ENCODE measurements around the gene PCBP4. TPM values are rescaled to one million over a fixed set of nuclear protein-coding genes. Genes with fewer than 3 reads are reported as not detected.

PCBP4 gene
- total RNA-seq, 1 donor from 2014 or later = 23.5 TPM

DNA sequence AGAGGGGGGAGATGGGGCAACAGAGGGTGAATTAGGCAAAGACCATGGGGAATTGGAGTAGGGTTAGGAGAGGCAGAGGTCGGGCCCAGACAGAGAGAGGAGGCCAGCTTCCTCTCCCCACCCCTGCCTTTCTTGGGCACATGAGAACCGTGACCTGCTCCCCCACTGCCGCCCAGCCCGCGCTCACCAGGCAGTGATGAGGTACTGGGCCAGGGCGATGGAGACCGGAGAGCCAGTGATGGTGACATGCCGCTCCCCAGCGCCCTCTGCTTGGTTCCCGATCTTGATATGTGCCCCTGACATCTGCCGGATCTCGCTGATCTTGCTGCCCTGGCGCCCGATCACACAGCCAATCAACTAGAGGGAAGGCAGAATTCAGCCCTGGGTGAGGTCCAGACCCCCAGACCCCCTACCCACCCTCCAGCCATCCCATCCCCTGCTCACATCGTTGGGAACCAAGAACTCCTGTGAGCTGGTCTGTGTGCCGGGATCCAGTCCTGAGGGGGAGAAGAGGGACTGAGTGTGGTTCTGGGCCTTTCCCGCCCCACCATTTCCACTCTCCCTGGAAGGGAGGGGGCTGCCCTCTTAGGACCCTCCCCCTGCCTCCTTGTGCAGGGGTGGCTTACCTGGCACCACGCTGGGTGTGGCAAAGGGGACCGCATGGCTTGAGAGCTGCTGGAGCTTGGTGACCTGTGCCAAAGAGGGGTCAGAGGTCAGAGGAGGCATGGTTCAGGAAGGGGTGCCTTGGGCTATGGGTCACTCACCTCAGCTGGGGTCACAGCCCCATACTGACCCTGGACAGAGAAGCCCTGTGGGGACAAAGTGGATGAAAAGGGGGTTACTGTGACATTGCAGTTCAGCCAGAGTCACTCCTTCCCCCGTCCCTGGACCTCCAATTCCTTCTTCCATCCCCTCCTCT, 8.4 kb downstream of the PCBP4 start:
- intact Hi-C loops (cut with micrococcal nuclease) = no loop called here

GRCh38 chr3:51957520-51958205, 9.6 kb downstream of the PCBP4 start:
- intact Hi-C loops (cut with micrococcal nuclease) = no loop called here

DNA sequence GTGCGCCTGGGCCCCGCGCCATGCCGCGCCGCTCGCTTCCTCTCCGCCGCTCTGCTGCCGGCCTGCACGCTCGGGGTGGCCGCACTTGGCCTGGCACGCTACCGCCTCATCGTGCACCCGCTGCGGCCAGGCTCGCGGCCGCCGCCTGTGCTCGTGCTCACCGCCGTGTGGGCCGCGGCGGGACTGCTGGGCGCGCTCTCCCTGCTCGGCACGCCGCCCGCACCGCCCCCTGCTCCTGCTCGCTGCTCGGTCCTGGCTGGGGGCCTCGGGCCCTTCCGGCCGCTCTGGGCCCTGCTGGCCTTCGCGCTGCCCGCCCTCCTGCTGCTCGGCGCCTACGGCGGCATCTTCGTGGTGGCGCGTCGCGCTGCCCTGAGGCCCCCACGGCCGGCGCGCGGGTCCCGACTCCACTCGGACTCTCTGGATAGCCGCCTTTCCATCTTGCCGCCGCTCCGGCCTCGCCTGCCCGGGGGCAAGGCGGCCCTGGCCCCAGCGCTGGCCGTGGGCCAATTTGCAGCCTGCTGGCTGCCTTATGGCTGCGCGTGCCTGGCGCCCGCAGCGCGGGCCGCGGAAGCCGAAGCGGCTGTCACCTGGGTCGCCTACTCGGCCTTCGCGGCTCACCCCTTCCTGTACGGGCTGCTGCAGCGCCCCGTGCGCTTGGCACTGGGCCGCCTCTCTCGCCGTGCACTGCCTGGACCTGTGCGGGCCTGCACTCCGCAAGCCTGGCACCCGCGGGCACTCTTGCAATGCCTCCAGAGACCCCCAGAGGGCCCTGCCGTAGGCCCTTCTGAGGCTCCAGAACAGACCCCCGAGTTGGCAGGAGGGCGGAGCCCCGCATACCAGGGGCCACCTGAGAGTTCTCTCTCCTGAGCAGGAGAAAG, 11.1 kb downstream of the PCBP4 start:
- intact Hi-C loops (cut with micrococcal nuclease) = no loop called here

GRCh38 chr3:51955175-51955892, 11.9 kb downstream of the PCBP4 start, which contains the start of gene GPR62:
Gene GPR62 (plus strand): TSS chr3:51955381. CDS start chr3:51955653, 272 bp downstream.
- intact Hi-C loops (cut with micrococcal nuclease) = no loop called here

DNA sequence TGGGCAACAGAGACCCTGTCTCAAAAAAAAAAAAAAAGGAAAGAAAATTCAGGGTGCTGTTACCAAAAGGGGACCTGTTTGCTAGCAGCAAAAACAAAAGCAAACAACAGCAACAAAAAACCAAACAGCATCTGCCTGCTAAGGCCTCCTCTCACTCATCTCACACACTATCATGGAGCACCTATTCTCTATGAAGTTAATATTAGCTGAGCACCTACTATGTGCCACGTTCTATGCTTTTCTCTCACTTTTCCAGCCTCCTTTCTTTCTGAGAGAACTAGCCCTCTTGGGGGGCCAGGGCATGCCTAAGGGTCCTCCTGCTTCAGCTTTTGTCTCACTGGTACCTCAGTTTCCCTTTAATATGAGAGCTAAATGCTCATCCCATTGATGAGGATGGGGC, 12.5 kb downstream of the PCBP4 start:
- intact Hi-C loops (cut with micrococcal nuclease) = no loop called here

GRCh38 chr3:51954105-51954504, 13.1 kb downstream of the PCBP4 start:
- intact Hi-C loops (cut with micrococcal nuclease) = no loop called here

DNA sequence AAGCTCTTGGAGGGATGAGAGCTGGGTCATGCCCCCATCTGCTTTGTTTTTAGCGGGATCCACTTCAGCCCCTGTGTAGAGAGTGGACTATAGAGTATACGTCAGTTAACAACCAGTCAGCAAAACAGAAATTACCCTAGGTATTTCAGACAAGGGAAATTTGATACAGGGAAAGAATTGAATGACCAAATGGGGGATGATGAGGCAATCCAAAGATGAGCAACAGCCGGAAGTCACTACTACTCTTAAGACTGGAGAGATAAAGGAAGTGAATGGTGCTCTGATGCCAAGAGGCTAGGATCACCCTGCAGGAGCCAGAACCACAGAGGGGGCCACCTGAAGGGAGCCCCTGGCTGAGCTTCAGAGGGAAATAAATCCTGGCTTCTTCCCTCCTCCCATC, 13.8 kb downstream of the PCBP4 start:
- intact Hi-C loops (cut with micrococcal nuclease) = no loop called here

DNA sequence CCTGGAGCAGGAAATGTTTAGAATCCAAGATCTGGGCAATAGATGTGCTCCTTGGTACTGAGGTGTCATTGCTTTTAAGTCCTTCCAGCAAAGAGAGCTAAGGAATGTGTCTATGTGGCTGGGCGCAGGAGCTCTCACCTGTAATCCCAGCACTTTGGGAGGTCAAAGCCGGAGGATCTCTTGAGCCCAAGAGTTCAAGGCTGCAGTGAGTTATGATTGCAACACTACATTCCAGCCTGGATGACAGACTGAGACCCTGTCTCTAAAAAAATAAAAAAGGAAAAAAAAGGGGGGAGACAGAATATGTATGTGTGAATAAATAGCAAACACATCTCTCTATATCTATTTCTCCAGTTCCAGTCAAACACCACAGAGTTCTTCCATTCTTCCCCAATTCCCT, 16.4 kb downstream of the PCBP4 start:
- intact Hi-C loops (cut with micrococcal nuclease) = no loop called here

DNA sequence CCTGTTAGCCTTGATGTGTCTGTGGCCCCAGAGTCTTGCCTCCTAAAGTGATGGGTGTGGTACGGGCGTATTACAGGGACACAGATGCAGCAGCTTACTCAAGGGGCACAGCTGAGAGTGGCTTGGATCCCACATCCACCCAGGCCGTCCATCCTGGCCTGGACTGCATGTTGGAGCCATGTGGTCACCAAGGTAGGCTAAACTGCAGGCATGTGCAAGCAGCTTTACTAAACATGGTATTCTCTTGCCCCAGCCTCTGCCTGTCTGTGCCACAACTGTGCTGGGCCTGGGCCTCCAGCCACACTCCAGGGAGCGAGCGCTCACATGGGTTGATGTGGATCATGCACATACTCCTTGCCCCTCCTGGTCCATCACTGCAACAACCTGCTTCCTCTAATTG, 18.1 kb downstream of the PCBP4 start:
- intact Hi-C loops (cut with micrococcal nuclease) = loop anchor here (10.0 kb wide), 2 partner anchors 264 to 1334 kb away; partner anchors contain the start of genes CISH and MAPKAPK3

DNA sequence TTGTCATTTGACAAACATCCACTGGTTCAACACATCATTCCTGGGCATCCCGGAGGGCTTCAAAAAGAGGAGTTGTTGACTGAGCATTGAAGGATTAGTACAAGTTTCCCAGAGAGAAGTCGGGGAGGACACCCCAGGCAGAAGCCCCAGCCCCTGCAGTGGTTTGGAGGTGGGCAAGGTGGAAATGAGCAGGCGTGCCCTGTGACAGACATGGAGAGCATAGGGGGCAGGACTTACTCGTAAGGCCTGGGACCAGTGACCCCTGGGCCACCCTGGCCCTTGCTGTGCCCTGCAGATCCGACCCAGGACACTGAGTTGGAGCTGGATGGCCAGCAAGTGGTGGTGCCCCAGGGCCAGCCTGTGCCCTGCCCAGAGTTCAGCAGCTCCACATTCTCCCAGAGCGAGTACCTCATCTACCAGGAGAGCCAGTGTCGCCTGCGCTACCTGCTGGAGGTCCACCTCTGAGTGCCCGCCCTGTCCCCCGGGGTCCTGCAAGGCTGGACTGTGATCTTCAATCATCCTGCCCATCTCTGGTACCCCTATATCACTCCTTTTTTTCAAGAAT, 19.2 kb downstream of the PCBP4 start:
- intact Hi-C loops (cut with micrococcal nuclease) = loop anchor here (10.0 kb wide), 2 partner anchors 263 to 1333 kb away; partner anchors contain the start of genes CISH and MAPKAPK3

DNA sequence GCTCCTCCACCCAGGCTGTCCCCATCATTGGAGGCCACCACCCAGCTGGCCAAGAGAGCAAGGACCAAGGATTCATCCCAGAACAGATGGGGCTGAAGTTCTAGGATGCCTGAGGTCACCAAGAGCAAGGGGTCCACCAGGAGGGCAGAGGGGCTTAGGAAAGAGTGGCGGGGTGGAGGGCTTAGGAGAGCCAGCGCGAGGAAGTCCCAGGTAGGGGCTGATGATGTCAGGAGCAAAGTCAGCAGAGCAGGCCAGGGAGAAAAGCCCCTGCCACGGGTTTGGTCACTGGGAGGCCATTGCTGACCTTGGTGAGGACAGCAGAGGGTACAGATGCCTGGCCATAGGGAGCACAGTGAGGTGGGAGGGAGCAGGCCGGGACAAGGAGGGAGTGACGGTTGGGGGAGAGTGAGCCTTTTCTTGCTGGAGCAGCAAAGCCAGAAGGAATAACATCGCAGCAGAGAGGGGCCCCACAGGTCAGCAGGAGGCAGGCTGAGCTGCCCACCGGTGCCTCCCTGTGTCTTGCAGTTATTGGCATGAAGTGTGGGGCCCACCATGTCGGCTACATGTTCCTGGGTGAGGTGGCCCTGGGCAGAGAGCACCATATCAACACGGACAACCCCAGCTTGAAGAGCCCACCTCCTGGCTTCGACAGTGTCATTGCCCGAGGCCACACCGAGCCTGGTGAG, 19.9 kb downstream of the PCBP4 start:
- intact Hi-C loops (cut with micrococcal nuclease) = loop anchor here (10.0 kb wide), 2 partner anchors 263 to 1333 kb away; partner anchors contain the start of genes CISH and MAPKAPK3

DNA sequence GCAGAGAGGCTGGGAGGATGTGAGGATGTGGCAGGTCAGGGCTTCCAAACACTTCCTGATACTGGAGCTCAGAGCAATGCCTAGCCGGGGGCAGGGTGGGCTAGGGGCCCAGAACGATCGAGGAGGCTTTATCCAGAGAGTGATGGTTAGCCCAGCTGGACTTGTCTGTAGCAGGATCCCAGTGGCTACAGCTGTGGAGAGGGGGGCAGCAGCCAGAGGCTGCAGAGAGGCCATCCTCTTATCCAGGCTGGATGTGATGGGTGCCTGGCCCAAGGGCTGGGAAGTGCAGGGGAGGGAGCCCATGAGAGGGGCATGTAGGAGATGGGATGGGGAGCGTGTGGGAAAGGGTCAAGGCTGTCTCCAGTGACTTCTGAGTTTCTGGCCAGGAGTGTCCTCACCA, 20.5 kb downstream of the PCBP4 start:
- intact Hi-C loops (cut with micrococcal nuclease) = loop anchor here (10.0 kb wide), 2 partner anchors 262 to 1332 kb away; partner anchors contain the start of genes CISH and MAPKAPK3

DNA sequence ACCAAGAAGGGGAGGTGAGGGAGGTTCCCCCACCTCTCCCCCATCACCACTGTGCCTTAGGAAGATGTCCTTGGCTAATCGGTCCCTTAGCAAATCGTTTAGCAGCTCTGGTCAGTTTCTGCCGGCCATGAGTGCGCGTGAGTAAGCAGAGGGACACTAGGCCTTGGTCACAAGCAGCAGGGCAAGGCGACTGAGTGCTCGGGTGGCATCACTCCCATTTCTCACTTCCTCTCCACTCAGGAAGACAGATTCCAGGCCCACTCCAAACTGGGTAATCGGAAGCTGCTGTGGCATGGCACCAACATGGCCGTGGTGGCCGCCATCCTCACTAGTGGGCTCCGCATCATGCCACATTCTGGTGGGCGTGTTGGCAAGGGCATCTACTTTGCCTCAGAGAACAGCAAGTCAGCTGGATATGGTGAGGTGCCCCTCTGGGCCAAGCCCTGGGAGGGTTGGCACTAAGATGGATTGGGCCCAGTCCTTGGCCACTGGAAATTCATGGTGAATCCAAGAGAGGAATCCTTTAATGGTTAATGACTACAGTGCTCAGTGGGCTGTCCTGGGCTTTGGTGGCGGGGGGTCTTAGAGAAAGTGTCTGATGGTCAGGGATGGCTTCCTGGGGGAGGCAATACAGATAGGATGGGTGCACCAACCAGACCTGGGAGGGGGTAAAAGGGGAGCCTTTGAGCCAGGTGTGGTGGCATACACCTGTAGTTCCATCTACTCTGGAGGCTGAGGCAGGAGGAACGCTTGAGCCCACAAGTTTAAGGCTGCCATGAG, 21.1 kb downstream of the PCBP4 start:
- intact Hi-C loops (cut with micrococcal nuclease) = loop anchor here (10.0 kb wide), 2 partner anchors 261 to 1331 kb away; partner anchors contain the start of genes CISH and MAPKAPK3

DNA sequence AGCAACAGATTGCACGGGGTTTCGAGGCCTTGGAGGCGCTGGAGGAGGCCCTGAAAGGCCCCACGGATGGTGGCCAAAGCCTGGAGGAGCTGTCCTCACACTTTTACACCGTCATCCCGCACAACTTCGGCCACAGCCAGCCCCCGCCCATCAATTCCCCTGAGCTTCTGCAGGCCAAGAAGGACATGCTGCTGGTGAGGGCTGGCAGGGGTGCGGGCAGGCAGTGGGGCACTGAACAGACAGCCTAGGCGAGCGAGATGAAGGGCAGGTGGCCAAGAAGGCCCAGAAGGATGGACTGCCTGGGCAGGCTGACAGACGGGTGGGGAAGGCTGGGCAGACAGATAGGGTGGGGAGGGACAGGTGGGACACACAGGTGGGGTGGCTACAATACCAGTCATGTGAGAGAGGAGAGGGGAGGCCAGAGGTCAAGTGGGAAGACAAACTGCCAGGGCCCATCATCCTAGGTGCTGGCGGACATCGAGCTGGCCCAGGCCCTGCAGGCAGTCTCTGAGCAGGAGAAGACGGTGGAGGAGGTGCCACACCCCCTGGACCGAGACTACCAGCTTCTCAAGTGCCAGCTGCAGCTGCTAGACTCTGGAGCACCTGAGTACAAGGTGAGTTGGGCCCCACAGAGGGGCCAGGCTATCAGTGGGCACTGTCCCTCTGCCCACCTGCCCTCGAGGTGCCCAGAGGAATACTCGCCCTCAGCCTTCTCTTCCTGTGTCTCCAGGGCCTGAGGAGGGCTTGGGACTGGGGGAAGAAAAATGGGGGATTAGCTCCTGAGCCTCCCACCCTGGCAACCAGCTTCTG, 22.0 kb downstream of the PCBP4 start:
- intact Hi-C loops (cut with micrococcal nuclease) = loop anchor here (10.0 kb wide), 2 partner anchors 260 to 1330 kb away; partner anchors contain the start of genes CISH and MAPKAPK3

DNA sequence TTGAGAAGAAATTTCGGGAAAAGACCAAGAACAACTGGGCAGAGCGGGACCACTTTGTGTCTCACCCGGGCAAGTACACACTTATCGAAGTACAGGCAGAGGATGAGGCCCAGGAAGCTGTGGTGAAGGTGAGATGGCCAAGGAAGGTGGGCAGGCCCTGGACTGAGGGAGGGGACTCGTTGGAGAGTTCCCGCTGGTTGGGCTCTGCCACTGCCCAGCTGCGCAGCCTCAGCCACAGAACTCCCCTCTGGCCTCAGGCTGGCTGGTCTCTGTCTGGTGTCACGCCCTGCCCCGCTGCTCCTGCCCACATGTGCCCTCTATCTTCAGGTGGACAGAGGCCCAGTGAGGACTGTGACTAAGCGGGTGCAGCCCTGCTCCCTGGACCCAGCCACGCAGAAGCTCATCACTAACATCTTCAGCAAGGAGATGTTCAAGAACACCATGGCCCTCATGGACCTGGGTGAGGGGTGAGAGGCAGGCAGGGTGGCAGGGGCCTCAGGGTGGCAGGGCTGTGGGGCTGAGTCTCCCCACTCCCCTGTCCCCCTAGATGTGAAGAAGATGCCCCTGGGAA, 22.7 kb downstream of the PCBP4 start:
- intact Hi-C loops (cut with micrococcal nuclease) = loop anchor here (10.0 kb wide), 2 partner anchors 260 to 1330 kb away; partner anchors contain the start of genes CISH and MAPKAPK3

GRCh38 chr3:51943451-51944391, 23.5 kb downstream of the PCBP4 start:
- intact Hi-C loops (cut with micrococcal nuclease) = loop anchor here (10.0 kb wide), 2 partner anchors 259 to 1329 kb away; partner anchors contain the start of genes CISH and MAPKAPK3

All from T-helper 2 cell treated with Interferon-gamma antibody and Interleukin-4, amounts not matched to agents 100 ng/mL and 5 ng/mL, for 36 hours (primary cell).